ENCODE measurements around the gene GP2. TPM values are rescaled to one million over a fixed set of nuclear protein-coding genes. Genes with fewer than 3 reads are reported as not detected.

Gene GP2
- total and polyA plus RNA-seq, 2 of the 4 experiments (the other 2 are of a cell fraction) = not detected

- no peaks in the 10 kb centered on the region; the same call in 1 of the 2 replicates for H3K9me3 ChIP-seq (ENCODE audit: control insufficient read depth, insufficient read depth, low read length)
- H3K4ac ChIP-seq (ENCODE audit: low read depth, low read length) = no peak overlapping the region
- H3K18ac ChIP-seq (ENCODE audit: low read depth, low read length) = no peak overlapping the region
- H2AK5ac ChIP-seq (ENCODE audit: low read depth, low read length) = no peak overlapping the region
- H2AK9ac ChIP-seq (replicated peaks; ENCODE audit: low read depth, low read length, poor library complexity) = no peak overlapping the region
- no peaks in the 10 kb centered on the region for H3K4me1 ChIP-seq (ENCODE audit: control insufficient read depth, insufficient read depth, low read length)
- no peaks in the 10 kb centered on the region for H3K27me3 ChIP-seq (ENCODE audit: control insufficient read depth, insufficient read depth, low read length)
- ChIA-PET POLR2A (ENCODE audit: unreplicated experiment) (no interaction called here), CTCF (interaction anchor here (3.2 kb wide), 1 partner anchor 395 kb away, joined by 36 read pairs; no protein-coding TSS in a partner anchor)
- H3K56ac ChIP-seq (ENCODE audit: extremely low read depth, insufficient read depth, low read length) = no peak overlapping the region
- H3K27ac ChIP-seq (ENCODE audit: insufficient read depth, low read length) = no peak overlapping the region
- H2BK15ac ChIP-seq (ENCODE audit: low read depth, low read length) = no peak overlapping the region
- no peak overlapping the region for H2AFZ ChIP-seq (replicated peaks; ENCODE audit: low read length, poor library complexity)
- WGBS, 2 experiments (ENCODE audit: extremely low coverage in 2 of 2, insufficient read length in 1 of 2) = 20% methylated on average over 1 of the region's 5 CpGs; no CpG with 5 or more reads in 1 of the 2 experiments
- no peaks in the 10 kb centered on the region for H3K36me3 ChIP-seq (ENCODE audit: control insufficient read depth, insufficient read depth, low read length)
- H3K79me1 ChIP-seq (ENCODE audit: low read depth in 1 of 2, low read length in 2 of 2) = no peaks in the 10 kb centered on the region
- BruUV-seq (replicated peaks) = no TSS peak
- TF ChIP-seq MAZ (IDR thresholded peaks at IDR 0.05; ENCODE audit: borderline replicate concordance, low read depth, low read length) (no peak), RCOR1 (IDR thresholded peaks at IDR 0.05; ENCODE audit: insufficient replicate concordance, low read length) (no peak), NFE2L2 (IDR thresholded peaks at IDR 0.05; ENCODE audit: low read depth, low read length) (no peak), POLR2A (IDR thresholded peaks at IDR 0.05; ENCODE audit: low read depth, low read length) (no peak), CEBPB (IDR thresholded peaks at IDR 0.05; ENCODE audit: low read depth, low read length) (no peak), MXI1 (IDR thresholded peaks at IDR 0.05; ENCODE audit: borderline replicate concordance, low read depth, low read length) (no peak), USF2 (IDR thresholded peaks at IDR 0.05; ENCODE audit: low read depth, low read length) (no peak), CTCF (conservative IDR thresholded peaks at IDR 0.05; ENCODE audit: low read depth, low read length) (no peak), ELK1 (IDR thresholded peaks at IDR 0.05; ENCODE audit: borderline replicate concordance, low read depth, low read length) (no peak)
- in situ Hi-C loops (cut with MboI; ENCODE audit: low sequenced_read_pairs) (loop anchor here (10.0 kb wide), 1 partner anchor 398 kb away; no protein-coding TSS in a partner anchor), dilution Hi-C loops (cut with HindIII; ENCODE audit: low sequenced_read_pairs, unreplicated experiment) (no loop called here), intact Hi-C loops (cut with micrococcal nuclease) (no loop called here)
- no peak overlapping the region for H3K4me3 ChIP-seq (ENCODE audit: insufficient read depth, low read depth, low read length)
- H4K91ac ChIP-seq (ENCODE audit: insufficient read depth, low read depth, low read length) = no peak overlapping the region
- no peak overlapping the region for H4K5ac ChIP-seq (ENCODE audit: low read depth, low read length)
- no peaks in the 10 kb centered on the region for H4K20me1 ChIP-seq (ENCODE audit: insufficient read depth, low read length)
- H3K9ac ChIP-seq (ENCODE audit: low read depth, low read length) = no peak overlapping the region
- no peak overlapping the region for H2BK5ac ChIP-seq (ENCODE audit: low read depth, low read length, poor library complexity, severe bottlenecking)
- H3K4me2 ChIP-seq (ENCODE audit: low read depth, low read length) = no peak overlapping the region
- no peak overlapping the region for H2BK20ac ChIP-seq (ENCODE audit: low read depth, low read length)
- ATAC-seq (ENCODE audit: low read depth) (no peak), DNase-seq (no peak)
- no peak overlapping the region for H2BK120ac ChIP-seq (ENCODE audit: low read depth, low read length)
- no peak overlapping the region for H3K23ac ChIP-seq (ENCODE audit: low read depth, low read length)
- no peaks in the 10 kb centered on the region for H3K9me1 ChIP-seq (ENCODE audit: insufficient read depth, low read length)
- H4K8ac ChIP-seq (ENCODE audit: low read depth in 2 of 2, low read length in 2 of 2) = no peak overlapping the region
- H3K14ac ChIP-seq (replicated peaks; ENCODE audit: low read depth, low read length) = no peak overlapping the region
Observed at GRCh38 chr16:20302389-20302788, 24.9 kb downstream of the GP2 start.
